Measurements from ENCODE around the gene GSKIP.
"Not testable (repeated sequence)": the region's sequence is repeated elsewhere in the genome, so short reads cannot be mapped to it uniquely, and the experiment has no call there.

The GSKIP gene, protein sequence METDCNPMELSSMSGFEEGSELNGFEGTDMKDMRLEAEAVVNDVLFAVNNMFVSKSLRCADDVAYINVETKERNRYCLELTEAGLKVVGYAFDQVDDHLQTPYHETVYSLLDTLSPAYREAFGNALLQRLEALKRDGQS

GRCh38 chr14:96362965-96363750 is at the start of gene GSKIP, which contains the start of gene ATG2B:
Gene GSKIP, plus strand, starts transcription at chr14:96363526. Its CDS starts 18,722 bp downstream, at chr14:96382248.
Gene ATG2B, minus strand, starts transcription at chr14:96363341. Its CDS starts 365 bp downstream, at chr14:96362976.
- peak; percentile 58 for DNase-seq (ENCODE audit: low read depth, low spot score)
- peak within 1 kb of the TSS; percentile 75 for H3K27ac ChIP-seq

GRCh38 chr14:96316087-96316486 is 47.2 kb upstream of the GSKIP start:
- no peak overlapping the region for H3K27ac ChIP-seq
- no peak for DNase-seq (ENCODE audit: low read depth, low spot score)

DNA sequence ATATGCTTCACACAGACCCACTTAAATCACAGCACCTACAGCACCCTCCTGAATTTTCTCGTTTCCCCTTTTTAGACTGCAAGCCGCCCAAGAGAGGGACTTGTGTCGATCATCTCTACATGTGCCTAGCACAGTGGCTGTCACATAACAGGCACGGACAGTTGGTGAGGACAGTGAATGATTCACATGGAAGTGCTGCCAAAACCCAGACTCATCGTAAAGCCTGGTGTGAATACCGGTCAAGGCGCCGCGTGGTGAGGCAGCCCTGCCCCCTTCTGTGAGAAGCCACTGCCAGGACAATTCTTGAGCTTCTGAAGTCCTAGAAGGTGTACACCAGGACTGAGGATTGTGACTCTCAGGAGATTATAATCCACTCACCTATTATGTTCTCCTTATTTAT is 44.5 kb upstream of the GSKIP start:
- no peak for DNase-seq (ENCODE audit: low read depth, low spot score)
- H3K27ac ChIP-seq, result no peak overlapping the region

DNA sequence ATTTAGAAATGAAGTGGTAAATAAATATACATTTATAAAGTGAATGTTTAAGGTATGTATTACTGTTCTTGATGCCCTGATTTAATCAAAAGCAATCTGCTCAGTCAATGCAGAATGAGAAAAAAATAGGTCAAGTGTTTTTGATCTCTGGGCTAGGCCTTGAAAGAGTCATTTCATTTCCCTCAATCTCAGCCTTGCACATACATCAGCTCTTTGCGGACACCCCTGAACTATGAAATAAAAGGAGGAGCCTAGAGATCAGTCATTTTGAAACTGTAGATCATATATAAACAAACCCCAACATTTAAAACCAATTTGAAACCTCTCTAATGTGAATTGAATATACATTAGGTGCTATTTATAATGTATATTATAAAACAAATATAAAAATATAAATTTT is 42.7 kb upstream of the GSKIP start:
- H3K27ac ChIP-seq, result no peak overlapping the region

DNA sequence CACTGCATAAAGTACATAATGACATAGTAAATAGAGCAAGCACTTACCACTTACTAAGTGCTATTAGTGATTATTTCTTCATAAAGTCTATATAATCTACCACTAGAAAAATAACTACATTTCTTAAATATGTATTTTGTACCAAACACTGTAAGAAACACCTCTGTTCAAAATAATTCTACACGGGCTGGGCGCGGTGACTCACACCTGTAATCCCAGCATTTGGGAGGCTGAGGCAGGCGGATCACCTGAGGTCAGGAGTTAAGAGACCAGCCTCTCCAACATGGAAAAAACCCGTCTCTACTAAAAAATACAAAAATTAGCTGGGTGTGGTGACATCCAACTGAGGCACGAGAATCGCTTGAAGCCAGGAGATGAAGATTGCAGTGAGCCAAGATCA is 39.1 kb upstream of the GSKIP start:
- no peak overlapping the region for H3K27ac ChIP-seq
- no peak for DNase-seq (ENCODE audit: low read depth, low spot score)

More for the DNA sequence above, 42.7 kb upstream of the GSKIP start:
- no peak for DNase-seq (ENCODE audit: low read depth, low spot score)

- DNase-seq (ENCODE audit: low read depth, low spot score), result no peak
- H3K27ac ChIP-seq, result no peak overlapping the region
These were observed 24.8 kb upstream of the GSKIP start for GRCh38 chr14:96338551-96338950.

DNA sequence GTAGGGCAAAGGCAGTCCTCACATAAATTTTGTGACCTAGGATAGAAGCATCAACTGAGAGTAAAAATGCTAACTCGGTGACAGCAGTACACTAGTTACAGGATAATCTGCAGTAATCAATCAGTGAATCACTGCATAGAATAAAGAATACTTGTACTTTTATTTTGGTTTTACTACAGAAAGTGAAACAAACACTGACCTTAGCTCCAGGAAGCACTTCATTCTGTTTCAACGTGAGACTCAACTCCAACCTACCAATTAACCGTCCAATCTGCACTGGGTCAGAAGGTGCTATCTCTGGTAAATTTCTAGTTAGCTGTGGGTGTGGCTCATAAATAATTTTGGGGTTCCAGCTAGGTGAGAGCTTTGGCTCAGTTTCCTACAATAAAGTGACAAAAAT is 22.0 kb upstream of the GSKIP start:
- no peak overlapping the region for H3K27ac ChIP-seq
- DNase-seq (ENCODE audit: low read depth, low spot score), result no peak

DNA sequence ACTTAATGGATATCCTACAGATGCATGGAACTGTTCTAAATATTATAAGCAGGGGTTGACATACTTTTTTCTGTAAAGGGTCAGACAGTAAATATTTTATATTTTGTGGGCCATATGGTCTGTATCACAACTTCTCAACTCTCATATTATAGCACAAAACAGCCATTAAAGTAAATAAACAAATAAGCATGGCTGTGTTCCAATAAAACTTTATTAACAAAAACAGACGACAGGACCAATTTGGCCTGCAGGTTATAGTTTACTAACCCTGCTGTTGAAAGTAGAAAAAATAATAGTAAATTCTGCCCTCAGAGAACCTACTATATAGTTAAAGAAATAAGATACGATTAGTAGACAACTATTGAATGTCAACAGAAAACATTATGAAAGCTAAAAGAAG is 17.7 kb upstream of the GSKIP start:
- no peak for DNase-seq (ENCODE audit: low read depth, low spot score)

DNA sequence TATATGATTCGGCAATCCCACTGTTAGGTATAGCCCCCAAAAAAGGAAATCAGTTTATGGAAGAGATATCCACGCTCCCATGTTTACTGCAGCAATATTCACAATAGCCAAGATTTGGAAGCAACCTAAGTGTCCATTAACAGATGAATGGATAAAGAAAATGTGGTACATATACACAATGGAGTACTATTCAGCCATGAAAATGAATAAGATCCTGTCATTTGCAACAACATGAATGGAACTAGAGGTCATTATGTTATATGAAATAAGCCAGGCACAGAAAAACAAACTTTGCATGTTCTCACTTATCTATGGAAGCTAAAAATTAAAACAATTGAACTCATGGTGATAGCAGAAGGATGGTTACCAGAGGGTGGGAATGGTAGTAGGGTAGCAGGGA is 15.4 kb upstream of the GSKIP start:
- H3K27ac ChIP-seq; DNase-seq (ENCODE audit: low read depth, low spot score): not testable (repeated sequence)

More for the DNA sequence above, 17.7 kb upstream of the GSKIP start:
- H3K27ac ChIP-seq, result no peak overlapping the region

DNA sequence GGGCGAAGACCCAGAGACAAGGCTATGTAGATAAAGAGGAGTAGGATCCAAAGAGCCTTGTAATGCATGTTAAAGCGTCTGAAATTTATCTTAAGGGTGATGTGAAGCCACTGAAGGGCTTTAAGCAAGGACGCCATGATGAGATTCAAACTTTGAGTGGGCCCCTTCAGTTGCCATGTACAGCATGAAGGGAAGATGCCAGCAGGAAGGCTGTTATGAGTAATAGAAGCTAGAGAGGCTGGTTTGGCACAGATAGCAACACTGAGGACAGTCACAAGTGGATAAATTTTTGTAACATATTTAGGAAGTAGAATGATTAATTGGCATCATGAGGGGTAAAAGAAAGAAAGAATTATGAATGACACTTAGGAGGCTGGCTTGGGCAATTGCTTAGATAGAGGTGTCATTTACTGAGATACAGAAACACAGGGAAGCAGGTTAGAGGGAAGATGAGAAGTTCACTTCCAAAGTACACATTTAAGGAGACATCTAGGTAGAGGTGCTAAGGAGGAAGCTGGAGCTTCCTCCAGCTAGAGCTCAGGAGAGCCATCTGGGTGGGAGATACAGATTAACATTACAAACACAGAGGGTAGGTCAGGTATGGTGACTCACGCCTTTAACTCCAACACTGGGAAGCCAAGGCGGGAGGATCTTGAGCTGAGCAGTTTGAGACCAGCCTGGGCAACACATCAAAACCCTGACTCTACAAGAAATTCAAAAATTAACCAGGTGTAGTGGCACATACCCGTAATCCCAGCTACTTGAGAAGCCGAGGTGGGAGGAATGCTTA is 13.8 kb upstream of the GSKIP start:
- H3K27ac ChIP-seq, result no peak overlapping the region
- DNase-seq (ENCODE audit: low read depth, low spot score), result no peak

GRCh38 chr14:96351986-96352385 is 11.3 kb upstream of the GSKIP start:
- no peak overlapping the region for H3K27ac ChIP-seq
- DNase-seq (ENCODE audit: low read depth, low spot score), result no peak

GRCh38 chr14:96352708-96353107 is 10.6 kb upstream of the GSKIP start:
- no peak for DNase-seq (ENCODE audit: low read depth, low spot score)
- no peak overlapping the region for H3K27ac ChIP-seq

- no peak overlapping the region for H3K27ac ChIP-seq
- no peak for DNase-seq (ENCODE audit: low read depth, low spot score)
These were observed 9.1 kb upstream of the GSKIP start for GRCh38 chr14:96354246-96354645.

DNA sequence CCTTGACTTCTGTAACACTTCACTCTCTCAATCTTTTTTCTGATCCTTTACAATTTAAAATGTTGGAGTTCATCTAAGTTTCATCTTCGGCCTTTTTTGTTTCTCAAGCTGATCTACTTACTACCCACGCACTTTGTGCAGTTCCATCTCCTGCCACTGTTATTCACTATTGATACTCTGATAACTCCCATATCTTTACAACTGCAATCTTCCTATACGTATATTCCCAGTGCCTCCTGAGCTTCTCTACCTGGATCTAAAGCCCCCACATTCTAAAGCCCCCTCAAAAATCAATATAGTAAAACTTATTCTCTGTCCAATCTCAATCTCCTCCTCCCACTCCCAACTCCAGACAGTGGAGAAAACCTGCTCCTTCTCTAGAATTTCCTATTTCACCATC is 6.1 kb upstream of the GSKIP start:
- no peak for DNase-seq (ENCODE audit: low read depth, low spot score)

GRCh38 chr14:96359959-96360358 is 3.4 kb upstream of the GSKIP start:
- DNase-seq (ENCODE audit: low read depth, low spot score), result no peak
- H3K27ac ChIP-seq, result no peak overlapping the region

More for the DNA sequence above, 6.1 kb upstream of the GSKIP start:
- no peak overlapping the region for H3K27ac ChIP-seq

GRCh38 chr14:96362071-96362964 is 1.0 kb upstream of the GSKIP start:
- peak overlapping the region; percentile 75 for H3K27ac ChIP-seq
- peak; percentile 27 for DNase-seq (ENCODE audit: low read depth, low spot score)

- DNase-seq (ENCODE audit: low read depth, low spot score), result peak; percentile 16
- H3K27ac ChIP-seq, result peak overlapping the region; percentile 75
These were observed 518 bp downstream of the GSKIP start for GRCh38 chr14:96363751-96364336.

- H3K27ac ChIP-seq, result no peak overlapping the region
- no peak for DNase-seq (ENCODE audit: low read depth, low spot score)
These were observed 1.6 kb downstream of the GSKIP start for GRCh38 chr14:96364962-96365361.

DNA sequence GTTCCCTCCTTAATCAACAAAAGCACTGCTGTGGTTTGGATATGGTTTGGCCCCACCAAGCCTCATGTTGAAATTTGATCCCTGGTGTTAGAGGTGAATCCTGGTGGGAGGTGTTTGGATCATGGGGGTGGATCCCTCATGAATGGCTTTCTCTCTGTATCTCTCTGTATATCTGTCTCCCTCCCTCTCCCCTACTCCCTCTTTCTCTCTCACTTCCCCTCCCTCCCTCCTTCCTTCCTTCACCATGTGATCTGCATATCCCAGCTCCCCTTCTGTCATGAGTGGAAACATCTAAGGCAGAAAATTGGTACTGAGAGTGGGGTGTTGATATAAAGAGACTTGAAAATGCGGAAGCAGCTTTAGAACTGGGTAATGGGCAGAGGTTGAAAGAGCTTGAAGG is 5.2 kb downstream of the GSKIP start:
- no peak overlapping the region for H3K27ac ChIP-seq
- no peak for DNase-seq (ENCODE audit: low read depth, low spot score)

DNA sequence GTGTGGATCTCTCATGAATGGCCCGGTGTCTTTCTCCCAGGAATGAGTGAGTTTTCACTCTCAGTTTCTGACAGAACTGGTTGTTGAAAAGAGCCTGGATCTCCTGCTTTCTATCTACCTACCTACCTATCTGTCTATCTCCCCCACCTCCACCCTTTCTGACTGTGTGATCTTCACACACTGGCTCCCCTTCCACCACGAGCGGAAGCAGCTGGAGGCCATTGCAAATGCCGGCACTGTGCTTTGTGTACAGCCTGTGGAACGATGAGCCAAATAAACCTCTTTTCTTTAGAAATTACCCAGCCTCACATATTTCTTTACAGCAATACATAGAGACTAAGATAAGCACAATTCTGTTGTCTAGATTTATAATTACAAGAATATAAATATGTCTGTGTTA is 7.2 kb downstream of the GSKIP start:
- H3K27ac ChIP-seq, result no peak overlapping the region
- DNase-seq (ENCODE audit: low read depth, low spot score), result no peak

Data from epithelial cell of prostate (primary cell).